HG02623 (cell line): ENCODE measurements around the gene SPPL2B.

Experiments
- ATAC-seq: cut with Tn5 transposase; IDR thresholded peaks from one replicate; pipeline ENCODE4 v1.9.1; 2021; ENCODE audit warnings: moderate library complexity; ENCODE audit not compliant: unreplicated experiment

Gene SPPL2B

GRCh38 chr19:2320939-2321338 is 7.5 kb upstream of the SPPL2B start:
- ATAC-seq = no peak

DNA sequence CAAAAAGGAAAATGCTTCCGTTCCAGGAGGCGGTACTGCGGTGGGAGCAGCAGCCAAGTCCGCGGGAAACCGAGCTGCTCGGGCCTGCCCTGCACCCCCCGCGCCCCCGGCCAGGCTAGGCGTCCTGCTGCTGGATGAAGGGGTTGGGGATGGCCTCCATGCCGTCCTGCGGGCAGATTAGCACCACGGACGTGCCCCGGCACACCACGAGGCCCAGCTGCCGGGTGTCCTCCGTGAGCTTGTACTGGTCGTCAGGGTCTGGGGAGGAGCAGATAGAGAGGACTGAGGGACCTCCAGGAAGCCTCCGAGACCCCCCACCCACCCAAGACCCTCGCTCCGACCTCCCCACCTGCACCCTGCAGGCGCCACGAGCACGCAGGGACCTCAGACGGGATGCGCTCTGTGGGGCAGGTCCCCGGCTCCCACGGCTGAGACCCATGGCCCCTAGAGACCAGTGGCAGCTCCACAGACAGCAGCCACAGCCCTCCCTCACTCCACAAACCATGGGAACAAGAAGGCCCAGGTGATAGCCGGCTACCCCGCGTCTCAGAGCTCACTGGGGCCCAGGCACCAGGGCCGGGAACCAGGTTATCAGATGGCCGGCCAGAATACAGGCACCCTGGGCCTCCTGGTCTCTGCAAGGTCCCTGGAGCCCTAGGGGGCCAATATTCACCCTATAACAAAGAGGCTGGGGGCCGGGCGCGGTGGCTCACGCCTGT is 6.8 kb upstream of the SPPL2B start:
- ATAC-seq = no peak

GRCh38 chr19:2323707-2324106 is 4.8 kb upstream of the SPPL2B start:
- no peak for ATAC-seq

- no peak for ATAC-seq
Measured at GRCh38 chr19:2324220-2324948, 4.1 kb upstream of the SPPL2B start.

- ATAC-seq = no peak
Measured at GRCh38 chr19:2325281-2326046, 3.0 kb upstream of the SPPL2B start.

DNA sequence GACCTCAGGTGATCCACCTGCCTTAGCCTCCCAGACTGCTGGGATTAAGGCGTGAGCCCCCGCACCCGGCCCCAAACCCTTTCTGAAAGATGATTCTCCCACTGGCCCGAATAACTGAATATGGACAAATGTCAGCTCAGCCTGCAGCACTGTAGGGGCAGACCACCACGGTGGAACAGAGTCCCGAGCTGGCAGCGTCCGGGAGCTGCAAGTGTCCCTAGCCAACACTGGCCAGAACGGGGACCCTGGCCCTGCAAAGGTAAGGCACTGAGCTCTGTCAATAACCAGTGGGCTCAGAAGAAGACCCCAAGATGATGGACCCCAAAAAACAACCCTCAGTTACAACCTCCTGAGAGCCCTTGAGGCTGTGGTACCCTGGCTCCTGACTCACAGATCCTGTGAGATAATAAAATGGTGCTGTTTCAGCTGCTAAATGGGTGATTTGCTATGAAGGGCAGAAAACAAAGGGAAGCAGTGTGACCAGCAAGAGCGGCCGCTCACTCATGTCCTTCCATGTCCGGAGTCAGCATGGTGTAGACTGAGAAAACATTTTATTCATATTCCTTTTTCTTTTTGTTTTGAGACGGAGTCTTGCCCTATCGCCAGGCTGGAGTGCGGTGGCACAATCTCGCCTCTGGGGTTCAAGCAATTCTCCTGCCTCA is 1.7 kb upstream of the SPPL2B start:
- ATAC-seq = no peak

DNA sequence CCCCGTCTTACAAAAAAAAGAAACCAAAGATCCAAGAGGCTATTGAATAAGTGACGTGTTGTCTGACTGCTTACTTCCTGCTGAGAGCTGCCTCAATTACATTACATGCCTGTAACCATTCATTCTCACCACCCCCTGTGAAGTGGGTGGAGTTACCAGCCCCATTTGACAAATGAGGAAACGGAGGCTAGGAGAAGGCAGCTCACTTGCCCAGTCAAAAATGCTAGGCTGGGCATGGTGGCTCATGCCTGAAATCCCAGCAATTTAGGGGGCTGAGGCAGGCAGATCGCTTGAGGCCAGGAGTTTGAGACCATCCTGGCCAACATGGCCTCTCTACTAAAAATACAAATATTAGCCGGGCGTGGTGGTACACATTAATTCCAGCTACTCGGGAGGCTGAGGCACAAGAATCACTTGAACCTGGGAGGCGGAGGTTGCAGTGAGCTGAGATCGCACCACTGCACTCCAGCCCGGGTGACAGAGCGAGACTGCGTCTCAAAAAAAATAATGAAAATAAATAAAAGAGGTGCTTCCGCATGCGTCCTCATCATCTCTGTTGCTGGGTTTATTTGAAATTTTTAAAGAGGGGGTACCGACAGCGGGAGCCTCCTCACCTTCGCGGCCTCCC is 597 bp upstream of the SPPL2B start:
- no peak for ATAC-seq

DNA sequence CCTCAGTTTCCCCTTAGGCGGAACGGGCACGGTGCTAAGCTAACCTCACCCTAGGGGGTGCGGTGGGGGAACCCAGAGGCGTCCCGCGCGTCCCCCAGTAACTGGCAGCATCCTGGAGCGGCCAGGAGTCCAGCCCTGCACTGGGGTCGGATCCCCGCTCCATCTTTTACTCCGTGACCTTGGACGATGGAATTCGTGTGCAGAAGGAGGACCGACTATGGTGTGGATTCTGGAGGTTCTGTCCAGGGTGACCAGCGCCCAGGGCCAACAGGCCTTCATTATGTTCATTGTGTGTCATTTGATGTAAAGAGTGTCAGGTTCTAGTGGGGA is 630 bp downstream of the SPPL2B start:
- no peak for ATAC-seq

- no peak for ATAC-seq
Measured at GRCh38 chr19:2329501-2329916, 1.0 kb downstream of the SPPL2B start.

DNA sequence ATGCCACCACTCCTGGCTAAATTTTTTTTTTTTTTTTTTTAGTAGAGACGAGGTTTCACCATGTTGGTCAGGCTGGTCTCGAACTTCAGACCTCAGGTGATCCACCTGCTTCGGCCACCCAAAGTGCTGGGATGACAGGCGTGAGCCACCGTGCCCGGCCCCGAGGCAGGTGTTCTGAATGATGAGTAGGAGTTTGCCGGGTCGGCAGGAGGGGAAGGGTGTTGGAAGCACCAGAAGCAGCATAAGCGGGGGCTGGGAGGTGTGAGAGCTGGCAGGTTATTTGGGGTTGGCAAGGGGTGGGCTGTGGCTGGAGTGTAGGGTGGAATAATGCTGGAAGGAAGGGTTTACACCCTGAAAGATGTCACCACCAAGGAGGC is 1.8 kb downstream of the SPPL2B start:
- no peak for ATAC-seq

- ATAC-seq = no peak
Measured at GRCh38 chr19:2330632-2331284, 2.3 kb downstream of the SPPL2B start.

DNA sequence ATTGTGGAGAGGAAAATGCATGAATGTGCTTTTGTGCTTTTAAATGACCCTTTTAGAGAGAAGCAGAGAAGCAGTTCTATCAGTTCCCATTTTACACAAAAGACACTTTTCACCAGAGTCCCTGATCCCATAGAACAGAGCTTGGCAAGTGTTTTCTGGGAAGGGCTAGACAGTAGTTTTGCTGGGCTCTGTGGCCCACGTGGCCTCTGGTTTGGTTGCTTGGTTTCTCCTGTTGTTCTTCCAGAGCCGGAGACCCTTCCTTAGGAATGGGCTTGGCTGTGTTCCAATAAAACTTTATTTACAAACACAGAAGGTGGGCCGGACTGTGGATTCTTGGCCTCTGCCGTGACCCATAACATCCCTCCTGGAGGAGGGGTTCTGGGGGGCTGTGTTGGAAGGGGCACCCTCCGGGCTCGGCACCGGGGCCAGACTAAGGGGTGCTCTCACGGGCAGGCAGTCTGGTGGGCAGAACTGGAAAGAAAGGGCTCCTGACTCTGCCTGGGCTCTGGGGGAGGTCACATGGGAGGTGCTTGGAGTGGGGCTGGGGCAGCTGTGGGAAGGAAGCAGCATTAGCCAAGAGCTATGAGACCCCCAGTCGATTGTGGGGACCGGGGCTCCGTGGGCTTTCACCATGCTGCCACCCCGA is 3.2 kb downstream of the SPPL2B start:
- no peak for ATAC-seq

DNA sequence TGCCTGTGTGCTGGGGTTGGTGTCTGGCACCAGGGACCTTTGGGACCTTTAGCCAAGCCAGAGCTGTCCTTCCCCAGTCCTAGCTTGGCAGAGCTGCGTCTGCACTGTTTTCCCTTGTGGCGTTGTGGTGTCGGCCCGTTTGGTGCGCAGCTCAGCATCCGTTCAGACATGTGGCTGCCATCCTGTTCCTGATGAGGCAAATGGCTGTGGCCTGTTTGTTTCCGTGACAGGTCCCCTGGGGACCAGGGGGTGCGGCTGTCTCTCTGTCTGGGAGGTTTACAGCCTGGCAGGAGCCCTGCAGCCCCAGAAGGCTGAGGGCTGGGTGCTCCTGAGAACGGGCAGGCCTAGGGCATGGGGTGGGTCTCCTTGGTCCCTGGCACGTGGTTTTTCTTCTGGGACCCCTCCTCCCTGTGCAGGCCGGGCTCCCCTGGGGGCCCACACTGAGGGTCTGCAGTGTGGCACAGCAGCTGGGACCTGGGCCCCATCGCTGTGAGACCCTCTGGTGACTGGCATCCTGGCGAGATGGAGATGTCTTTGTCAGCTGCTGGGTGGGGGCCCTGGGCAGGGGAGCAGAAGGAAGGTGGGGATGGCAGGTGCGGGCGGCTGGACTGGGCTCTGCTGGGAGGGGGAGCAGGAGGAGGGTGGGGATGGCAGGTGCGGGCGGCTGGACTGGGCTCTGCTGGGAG is 4.0 kb downstream of the SPPL2B start:
- no peak for ATAC-seq

GRCh38 chr19:2333027-2333806 is 4.7 kb downstream of the SPPL2B start:
- no peak for ATAC-seq

- ATAC-seq = no peak
Measured at GRCh38 chr19:2333807-2334211, 5.3 kb downstream of the SPPL2B start.

GRCh38 chr19:2334426-2334825 is 5.9 kb downstream of the SPPL2B start:
- no peak for ATAC-seq

- ATAC-seq = no peak
Measured at GRCh38 chr19:2334986-2335846, 6.7 kb downstream of the SPPL2B start.

GRCh38 chr19:2335848-2336247 is 7.4 kb downstream of the SPPL2B start:
- ATAC-seq = no peak
